ENCODE data around the gene MRPL49. TPM values are rescaled to one million over a fixed set of nuclear protein-coding genes. Genes with fewer than 3 reads are reported as not detected.

The MRPL49 gene
- total RNA-seq, 4 donors from 2014 or later, result 10.5 to 119 (median 60.9) TPM

GRCh38 chr11:65165410-65166317, 43.5 kb downstream of the MRPL49 start:
- in situ Hi-C loops (cut with MboI; ENCODE audit: low pct_ligation_motif_present in 1 of 4, low pct_unique_long_range_greater_than_20kb in 1 of 4, low sequenced_read_pairs in 3 of 4), result no loop called here
- 37 to 38% methylated on average over 15 to 31 of the region's 31 CpGs for WGBS, 2 donors (ENCODE audit: low coverage in 1 of 2)
- H3K4me1 ChIP-seq, result peaks cover 0 to 9% (median 0%) of the 10 kb centered on the region in 4 donors
- H3K36me3 ChIP-seq, result no peaks in the 10 kb centered on the region
- peak overlapping the region in 2 of 4 donors; percentile 30 to 47 for H3K4me3 ChIP-seq
- H3K27me3 ChIP-seq, result no peaks in the 10 kb centered on the region
- peak; percentile 60 for DNase-seq
- intact Hi-C loops (cut with DNase I; ENCODE audit: low total_unique reads), result no loop called here
- H3K9me3 ChIP-seq, result no peaks in the 10 kb centered on the region
- no peak for TF ChIP-seq EP300 (IDR thresholded peaks at IDR 0.05; ENCODE audit: low read depth)
- peak overlapping the region; percentile 48 to 77 (median 70) for H3K27ac ChIP-seq

GRCh38 chr11:65166893-65167292, 44.8 kb downstream of the MRPL49 start:
- DNase-seq, result no peak
- Histone ChIP-seq H3K27me3 (no peaks in the 10 kb centered on the region), H3K4me1 (peaks cover 0 to 9% (median 0%) of the 10 kb centered on the region in 4 donors), H3K4me3 (no peak overlapping the region), H3K36me3 (no peaks in the 10 kb centered on the region), H3K9me3 (no peaks in the 10 kb centered on the region), H3K27ac (peak overlapping the region in 1 of 4 donors; percentile 48)
- WGBS, 2 donors (ENCODE audit: low coverage in 1 of 2), result 63 to 64% methylated on average over 3 of the region's 3 CpGs
- TF ChIP-seq CTCF (IDR thresholded peaks at IDR 0.05), result no peak
- no peak for TF ChIP-seq POLR2AphosphoS5 (IDR thresholded peaks at IDR 0.05)
- TF ChIP-seq POLR2A (IDR thresholded peaks at IDR 0.05), result no peak
- TF ChIP-seq EP300 (IDR thresholded peaks at IDR 0.05; ENCODE audit: low read depth), result no peak
- intact Hi-C loops (cut with DNase I; ENCODE audit: low total_unique reads), result no loop called here
- in situ Hi-C loops (cut with MboI; ENCODE audit: low pct_ligation_motif_present in 1 of 4, low pct_unique_long_range_greater_than_20kb in 1 of 4, low sequenced_read_pairs in 3 of 4), result no loop called here

- TF ChIP-seq POLR2A (IDR thresholded peaks at IDR 0.05), result no peak
- no peak for TF ChIP-seq CTCF (IDR thresholded peaks at IDR 0.05)
- TF ChIP-seq EP300 (IDR thresholded peaks at IDR 0.05; ENCODE audit: low read depth), result no peak
- no peak for TF ChIP-seq POLR2AphosphoS5 (IDR thresholded peaks at IDR 0.05)
- H3K36me3 ChIP-seq, result no peaks in the 10 kb centered on the region
- WGBS, 2 donors (ENCODE audit: low coverage in 1 of 2), result 98 to 100% methylated on average over 1 to 3 of the region's 3 CpGs
- in situ Hi-C loops (cut with MboI; ENCODE audit: low pct_ligation_motif_present in 1 of 4, low pct_unique_long_range_greater_than_20kb in 1 of 4, low sequenced_read_pairs in 3 of 4), result no loop called here
- no peaks in the 10 kb centered on the region for H3K9me3 ChIP-seq
- H3K4me3 ChIP-seq, result no peak overlapping the region
- H3K27me3 ChIP-seq, result no peaks in the 10 kb centered on the region
- H3K27ac ChIP-seq, result no peak overlapping the region
- DNase-seq, result no peak
- H3K4me1 ChIP-seq, result peaks cover 0 to 9% (median 0%) of the 10 kb centered on the region in 4 donors
- intact Hi-C loops (cut with DNase I; ENCODE audit: low total_unique reads), result no loop called here
Observed at GRCh38 chr11:65167656-65168055, 45.5 kb downstream of the MRPL49 start.

GRCh38 chr11:65169164-65169641, 47.1 kb downstream of the MRPL49 start:
- no peak for TF ChIP-seq EP300 (IDR thresholded peaks at IDR 0.05; ENCODE audit: low read depth)
- no peak for TF ChIP-seq POLR2A (IDR thresholded peaks at IDR 0.05)
- no peak for TF ChIP-seq POLR2AphosphoS5 (IDR thresholded peaks at IDR 0.05)
- TF ChIP-seq CTCF (IDR thresholded peaks at IDR 0.05), result no peak
- peak overlapping the region in 1 of 4 donors; percentile 7 for H3K27ac ChIP-seq
- H3K4me3 ChIP-seq, result no peak overlapping the region
- H3K9me3 ChIP-seq, result no peaks in the 10 kb centered on the region
- 73 to 80% methylated on average over 1 to 11 of the region's 11 CpGs for WGBS, 2 donors (ENCODE audit: low coverage in 1 of 2)
- H3K27me3 ChIP-seq, result no peaks in the 10 kb centered on the region
- intact Hi-C loops (cut with DNase I; ENCODE audit: low total_unique reads) (no loop called here), in situ Hi-C loops (cut with MboI; ENCODE audit: low pct_ligation_motif_present in 1 of 4, low pct_unique_long_range_greater_than_20kb in 1 of 4, low sequenced_read_pairs in 3 of 4) (no loop called here)
- no peak for DNase-seq
- H3K36me3 ChIP-seq, result no peaks in the 10 kb centered on the region
- peaks cover 0 to 9% (median 0%) of the 10 kb centered on the region in 4 donors for H3K4me1 ChIP-seq
